Activated CD4-positive, alpha-beta memory T cell treated with anti-CD3 and anti-CD28 coated beads for 36 hours (primary cell): Measurements from ENCODE around the gene GPR17. TPM values are rescaled to one million over a fixed set of nuclear protein-coding genes. Genes with fewer than 3 reads are reported as not detected.

ENCODE experiments used
- CTCF ChIA-PET: fragments of 350-600 bp; sonication (Branson Sonifier 250); formaldehyde crosslinking; loops from one replicate; lab custom pipeline; 2021; ENCODE audit warnings: antibody characterized with exemption, inconsistent platforms; lab: Charles Lee
- POLR2A ChIA-PET: fragments of 350-600 bp; sonication (Branson Sonifier 250); formaldehyde crosslinking; loops from one replicate; lab custom pipeline; 2021; ENCODE audit warnings: antibody characterized with exemption; lab: Charles Lee
- DNase-seq: peaks from one replicate; pipeline ENCODE4 v3.0.0-alpha.2; 2020
- H3K27ac Mint-ChIP-seq: one replicate; pipeline ENCODE4 v1.8.0; 2021; ENCODE audit warnings: mixed read lengths
- H3K27me3 Mint-ChIP-seq: one replicate; pipeline ENCODE4 v1.8.0; 2021; ENCODE audit warnings: mixed read lengths
- H3K36me3 Mint-ChIP-seq: one replicate; pipeline ENCODE4 v1.8.0; 2021; ENCODE audit warnings: mixed read lengths
- H3K4me1 Mint-ChIP-seq: one replicate; pipeline ENCODE4 v1.8.0; 2021; ENCODE audit warnings: low read depth, mixed read lengths
- H3K4me3 Mint-ChIP-seq: one replicate; pipeline ENCODE4 v1.8.0; 2021; ENCODE audit warnings: mild to moderate bottlenecking, mixed read lengths
- H3K9me3 Mint-ChIP-seq: one replicate; pipeline ENCODE4 v1.8.0; 2021; ENCODE audit warnings: mixed read lengths
- intact Hi-C: fragments of 100-400 bp; cut with micrococcal nuclease; formaldehyde crosslinking; loops from one replicate; pipeline ENCODE4 v1.15.1; 2023
- total RNA-seq, 2 experiments: library from RNA; stranded (reverse); gene quantifications; one replicate each; pipeline ENCODE4 v1.2.3, GENCODE V29; 2021

GPR17 gene
- total RNA-seq, 2 experiments from 2014 or later, result not detected

- DNase-seq, result no peak
Measured at GRCh38 chr2:127608061-127609030, 37.6 kb upstream of the GPR17 start.

DNA sequence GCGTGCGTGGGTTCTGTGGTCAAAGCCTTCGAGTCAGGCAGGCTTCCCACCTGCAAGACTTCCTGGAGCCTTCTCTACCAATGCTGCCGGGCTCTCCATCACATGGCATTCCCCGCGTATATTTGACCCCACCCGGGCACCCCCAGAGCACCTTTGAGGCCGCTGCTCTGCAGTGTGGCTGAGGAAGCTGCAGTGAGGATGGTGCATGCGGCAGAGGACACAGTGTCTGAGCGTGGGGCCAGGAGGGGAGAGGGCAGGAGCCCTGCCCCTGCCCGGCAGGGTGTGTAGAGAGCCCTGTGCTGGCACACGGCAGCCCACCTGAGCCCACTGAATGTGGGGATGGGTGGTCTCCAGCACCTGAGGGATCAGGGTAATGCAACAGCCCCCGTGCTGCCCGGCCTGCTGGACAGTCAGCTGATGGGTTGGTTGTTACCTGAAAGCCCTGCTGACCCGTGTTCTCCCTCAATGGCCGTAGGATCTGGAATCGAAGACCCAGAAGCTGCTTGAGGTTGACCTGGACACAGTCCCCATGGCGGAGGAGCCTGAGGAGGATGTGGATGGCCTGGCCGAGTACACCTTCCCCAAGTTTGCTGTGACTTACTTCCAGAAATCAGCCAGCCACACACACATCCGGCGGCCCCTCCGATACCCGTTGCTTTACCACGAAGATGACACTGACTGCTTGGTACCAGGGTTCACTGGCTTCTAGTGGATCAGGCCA, 36.8 kb upstream of the GPR17 start:
- peaks cover 1% of the 10 kb centered on the region for H3K27me3 Mint-ChIP-seq
- peaks cover 14% of the 10 kb centered on the region for H3K9me3 Mint-ChIP-seq
- no peak overlapping the region for H3K27ac Mint-ChIP-seq
- POLR2A ChIA-PET, result no interaction called here
- H3K4me3 Mint-ChIP-seq, result no peak overlapping the region
- CTCF ChIA-PET, result interaction anchor here (1.3 kb wide), 1 partner anchor 18 kb away, joined by 5 read pairs; no protein-coding TSS in a partner anchor
- H3K4me1 Mint-ChIP-seq, result no peaks in the 10 kb centered on the region
- DNase-seq, result no peak
- no peaks in the 10 kb centered on the region for H3K36me3 Mint-ChIP-seq
- intact Hi-C loops, result no loop called here

More at GRCh38 chr2:127608061-127609030, 37.6 kb upstream of the GPR17 start:
- CTCF ChIA-PET, result interaction anchor here (0.6 to 1.3 kb wide), 2 partner anchors 17 to 215 kb away, joined by 3 to 5 read pairs; no protein-coding TSS in a partner anchor
- no peaks in the 10 kb centered on the region for H3K4me1 Mint-ChIP-seq
- POLR2A ChIA-PET, result no interaction called here
- H3K9me3 Mint-ChIP-seq, result peaks cover 8% of the 10 kb centered on the region
- H3K4me3 Mint-ChIP-seq, result no peak overlapping the region
- no peaks in the 10 kb centered on the region for H3K36me3 Mint-ChIP-seq
- H3K27me3 Mint-ChIP-seq, result peaks cover 1% of the 10 kb centered on the region
- no peak overlapping the region for H3K27ac Mint-ChIP-seq
- intact Hi-C loops, result no loop called here

GRCh38 chr2:127609818-127610217, 36.1 kb upstream of the GPR17 start:
- DNase-seq, result no peak
- H3K4me1 Mint-ChIP-seq, result no peaks in the 10 kb centered on the region
- peaks cover 1% of the 10 kb centered on the region for H3K27me3 Mint-ChIP-seq
- ChIA-PET POLR2A (no interaction called here), CTCF (interaction anchor here (1.3 kb wide), 1 partner anchor 19 kb away, joined by 5 read pairs; no protein-coding TSS in a partner anchor)
- no peak overlapping the region for H3K4me3 Mint-ChIP-seq
- H3K9me3 Mint-ChIP-seq, result peaks cover 14% of the 10 kb centered on the region
- H3K27ac Mint-ChIP-seq, result no peak overlapping the region
- intact Hi-C loops, result no loop called here
- no peaks in the 10 kb centered on the region for H3K36me3 Mint-ChIP-seq

- intact Hi-C loops, result no loop called here
- Mint-ChIP-seq H3K27me3 (peaks cover 1% of the 10 kb centered on the region), H3K27ac (no peak overlapping the region), H3K4me3 (no peak overlapping the region), H3K9me3 (peaks cover 14% of the 10 kb centered on the region), H3K36me3 (no peaks in the 10 kb centered on the region), H3K4me1 (no peaks in the 10 kb centered on the region)
- DNase-seq, result no peak
- CTCF ChIA-PET, result interaction anchor here (2.0 kb wide), 1 partner anchor 19 kb away, joined by 5 read pairs; no protein-coding TSS in a partner anchor
- POLR2A ChIA-PET, result no interaction called here
Measured at GRCh38 chr2:127610561-127610960, 35.4 kb upstream of the GPR17 start.

DNA sequence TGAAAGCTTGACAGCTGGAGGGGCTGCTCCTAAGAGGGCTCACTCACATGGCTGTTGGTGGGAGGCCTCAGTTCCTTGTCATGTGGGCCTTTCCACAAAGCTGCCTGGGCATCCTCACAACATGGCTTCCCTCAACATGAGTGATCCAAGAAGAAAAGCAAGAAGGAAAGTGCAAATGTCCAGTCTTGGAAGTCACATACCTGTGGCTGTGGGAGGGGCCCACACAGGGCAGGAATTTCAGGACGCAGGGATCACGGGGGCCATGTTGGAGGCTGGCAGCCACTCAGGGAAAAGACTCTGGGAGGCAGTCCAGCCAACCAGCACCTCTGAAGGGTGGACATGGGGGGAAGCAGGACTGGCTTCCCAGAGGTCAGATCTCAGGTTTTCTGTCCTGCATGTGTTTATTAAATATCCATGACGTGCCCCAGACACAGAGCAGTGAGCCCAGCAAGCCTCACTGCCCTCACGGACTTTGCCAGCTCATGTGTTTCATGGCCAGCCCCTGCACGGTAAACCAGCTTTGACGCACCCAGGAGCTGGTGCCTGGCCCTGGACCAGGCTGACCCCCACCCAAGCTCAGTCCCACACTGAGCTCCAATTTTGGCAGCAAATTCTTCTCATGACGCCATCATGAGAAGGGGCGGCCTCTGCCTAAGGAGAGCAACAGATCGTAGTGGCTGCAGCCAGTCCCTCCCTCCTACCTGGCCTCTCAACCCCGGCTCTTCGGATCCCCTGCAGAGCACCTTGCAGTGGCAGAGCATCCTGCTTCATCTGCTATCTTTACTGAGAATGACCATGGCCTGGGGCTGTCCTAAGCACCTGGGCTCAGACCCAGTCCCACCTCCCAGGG, 34.7 kb upstream of the GPR17 start:
- POLR2A ChIA-PET, result no interaction called here
- Mint-ChIP-seq H3K27me3 (peaks cover 1% of the 10 kb centered on the region), H3K9me3 (peaks cover 14% of the 10 kb centered on the region), H3K36me3 (no peaks in the 10 kb centered on the region), H3K27ac (no peak overlapping the region), H3K4me1 (no peaks in the 10 kb centered on the region), H3K4me3 (no peak overlapping the region)
- CTCF ChIA-PET, result interaction anchor here (2.0 kb wide), 1 partner anchor 20 kb away, joined by 5 read pairs; no protein-coding TSS in a partner anchor
- intact Hi-C loops, result no loop called here
- DNase-seq, result no peak

- H3K27ac Mint-ChIP-seq, result no peak overlapping the region
- H3K9me3 Mint-ChIP-seq, result peaks cover 14% of the 10 kb centered on the region
- ChIA-PET POLR2A (no interaction called here), CTCF (interaction anchor here (2.0 kb wide), 1 partner anchor 21 kb away, joined by 5 read pairs; no protein-coding TSS in a partner anchor)
- H3K36me3 Mint-ChIP-seq, result no peaks in the 10 kb centered on the region
- intact Hi-C loops, result no loop called here
- H3K4me1 Mint-ChIP-seq, result no peaks in the 10 kb centered on the region
- H3K27me3 Mint-ChIP-seq, result peaks cover 1% of the 10 kb centered on the region
- DNase-seq, result no peak
- H3K4me3 Mint-ChIP-seq, result no peak overlapping the region
Measured at GRCh38 chr2:127612111-127612822, 33.7 kb upstream of the GPR17 start.

GRCh38 chr2:127614246-127614645, 31.7 kb upstream of the GPR17 start:
- Mint-ChIP-seq H3K4me3 (no peak overlapping the region), H3K36me3 (no peaks in the 10 kb centered on the region), H3K9me3 (peaks cover 14% of the 10 kb centered on the region), H3K27ac (no peak overlapping the region), H3K27me3 (peaks cover 1% of the 10 kb centered on the region), H3K4me1 (no peaks in the 10 kb centered on the region)
- intact Hi-C loops, result no loop called here
- DNase-seq, result no peak
- ChIA-PET POLR2A (no interaction called here), CTCF (interaction anchor here (0.8 to 1.3 kb wide), 2 partner anchors 23 to 36 kb away, joined by 3 to 4 read pairs; no protein-coding TSS in a partner anchor)

GRCh38 chr2:127614731-127615130, 31.2 kb upstream of the GPR17 start:
- intact Hi-C loops, result no loop called here
- POLR2A ChIA-PET, result no interaction called here
- no peak for DNase-seq
- CTCF ChIA-PET, result interaction anchor here (0.8 to 1.3 kb wide), 2 partner anchors 23 to 35 kb away, joined by 3 to 4 read pairs; no protein-coding TSS in a partner anchor
- H3K4me3 Mint-ChIP-seq, result no peak overlapping the region
- no peaks in the 10 kb centered on the region for H3K27me3 Mint-ChIP-seq
- H3K27ac Mint-ChIP-seq, result no peak overlapping the region
- no peaks in the 10 kb centered on the region for H3K4me1 Mint-ChIP-seq
- peaks cover 14% of the 10 kb centered on the region for H3K9me3 Mint-ChIP-seq
- H3K36me3 Mint-ChIP-seq, result no peaks in the 10 kb centered on the region

- intact Hi-C loops, result no loop called here
- POLR2A ChIA-PET, result no interaction called here
Measured at GRCh38 chr2:127615511-127616166, 30.3 kb upstream of the GPR17 start.

DNA sequence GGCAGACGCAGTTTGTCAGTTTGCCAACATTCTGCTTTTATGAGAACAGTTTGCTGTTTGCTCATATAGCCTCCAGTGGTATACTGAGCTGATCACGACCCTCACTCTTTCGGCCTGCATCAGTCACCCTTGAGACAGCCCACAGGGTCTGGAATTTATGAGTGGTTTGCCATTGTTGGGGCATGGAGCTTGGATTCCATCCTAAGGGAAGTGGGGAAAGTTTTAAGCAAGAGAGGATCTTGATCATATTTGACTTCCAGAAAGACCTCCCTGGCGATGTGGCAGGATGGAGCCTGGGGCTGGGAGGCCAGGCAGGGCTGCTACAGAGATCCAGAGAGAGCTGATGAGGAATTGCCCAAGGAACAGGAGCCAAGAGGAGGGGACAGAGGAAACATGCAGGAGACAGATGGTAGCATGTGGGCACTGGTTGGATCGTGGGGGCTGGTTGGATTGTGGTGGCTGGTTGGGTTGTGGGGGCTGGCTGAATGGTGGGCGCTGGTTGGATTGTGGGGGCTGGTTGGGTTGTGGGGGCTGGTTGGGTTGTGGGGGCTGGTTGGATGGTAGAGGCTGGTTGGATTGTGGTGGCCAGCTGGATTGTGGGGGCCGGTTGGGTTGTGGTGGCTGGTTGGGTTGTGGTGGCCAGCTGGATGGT, 27.3 kb upstream of the GPR17 start:
- DNase-seq, result no peak
- Mint-ChIP-seq H3K27me3 (no peaks in the 10 kb centered on the region), H3K4me3 (no peak overlapping the region), H3K27ac (no peak overlapping the region), H3K4me1 (no peaks in the 10 kb centered on the region), H3K36me3 (no peaks in the 10 kb centered on the region), H3K9me3 (peaks cover 3% of the 10 kb centered on the region)
- intact Hi-C loops, result no loop called here
- ChIA-PET CTCF (no interaction called here), POLR2A (no interaction called here)

More at GRCh38 chr2:127615511-127616166, 30.3 kb upstream of the GPR17 start:
- H3K4me1 Mint-ChIP-seq, result no peaks in the 10 kb centered on the region
- no peak overlapping the region for H3K4me3 Mint-ChIP-seq
- peaks cover 14% of the 10 kb centered on the region for H3K9me3 Mint-ChIP-seq
- no peak overlapping the region for H3K27ac Mint-ChIP-seq
- H3K27me3 Mint-ChIP-seq, result no peaks in the 10 kb centered on the region
- DNase-seq, result no peak
- CTCF ChIA-PET, result no interaction called here
- no peaks in the 10 kb centered on the region for H3K36me3 Mint-ChIP-seq
